GM19395 (cell line): Measurements from ENCODE around the gene OR4D10.
"Not testable (repeated sequence)": the region's sequence is repeated elsewhere in the genome, so short reads cannot be mapped to it uniquely, and the experiment has no call there.

Experiments used
- ATAC-seq: cut with Tn5 transposase; IDR thresholded peaks from one replicate; pipeline ENCODE4 v1.9.1; 2021; ENCODE audit warnings: mild to moderate bottlenecking, moderate library complexity; ENCODE audit not compliant: unreplicated experiment

The OR4D10 gene

DNA sequence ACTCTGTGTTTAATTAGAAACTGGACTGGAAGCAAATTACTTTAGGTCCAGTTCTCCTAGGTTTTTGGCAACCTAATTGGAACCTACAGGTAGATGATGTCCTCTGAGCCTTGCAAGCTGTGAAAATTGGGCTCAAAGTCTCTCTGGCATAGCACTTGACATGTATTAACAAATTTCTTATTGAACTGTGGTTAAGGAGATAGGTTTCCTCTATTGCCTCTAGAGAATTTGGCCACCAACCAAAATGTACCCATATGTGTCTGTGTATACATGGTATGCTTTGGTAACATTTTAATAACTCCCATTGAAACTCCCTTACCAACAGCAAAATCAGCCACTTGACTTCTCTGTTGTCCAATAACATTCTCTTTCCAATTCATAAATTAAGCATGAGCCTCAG is at the start of gene OR4D10:
Gene OR4D10 (plus strand): TSS at position 301 of the 400 bp plus-strand sequence. CDS start 4,115 bp downstream, outside the sequence.
- no peak for ATAC-seq

DNA sequence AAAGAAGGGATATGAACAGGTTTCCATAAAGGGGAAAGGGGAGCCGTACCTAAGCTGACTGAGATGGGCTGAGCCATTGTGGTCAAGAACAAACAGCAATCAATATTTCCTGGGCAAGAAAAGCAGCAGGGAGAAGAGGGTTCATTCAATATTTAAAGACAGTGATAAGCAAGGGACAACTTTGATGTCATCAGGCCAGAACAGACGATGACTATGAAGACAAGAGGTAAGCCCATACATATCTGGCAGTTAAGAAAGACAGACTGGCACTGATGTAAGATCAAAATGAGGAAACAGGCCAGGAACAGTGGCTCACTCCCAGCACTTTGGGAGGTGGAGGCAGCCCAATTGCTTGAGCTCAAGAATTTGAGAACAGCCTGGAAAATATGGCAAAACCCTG is 49.3 kb upstream of the OR4D10 start:
- no peak for ATAC-seq

DNA sequence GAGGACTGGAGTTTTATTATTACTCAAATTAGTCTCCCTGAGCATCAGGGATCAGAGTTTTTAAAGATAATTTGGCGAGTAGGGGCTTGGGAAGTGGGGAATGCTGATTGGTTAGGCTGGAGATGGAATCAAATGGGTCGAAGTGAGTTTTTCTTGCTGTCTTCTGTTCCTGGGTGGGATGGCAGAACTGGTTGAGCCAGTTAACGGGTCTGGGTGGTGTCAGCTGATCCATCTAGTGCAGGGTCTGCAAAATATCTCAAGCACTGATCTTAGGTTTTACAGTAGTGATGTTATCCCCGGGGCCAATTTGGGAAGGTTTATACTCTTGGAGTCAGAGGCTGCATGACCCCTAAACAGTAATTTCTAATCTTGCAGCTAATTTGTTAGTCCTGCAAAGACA is 48.0 kb upstream of the OR4D10 start:
- ATAC-seq = no peak

DNA sequence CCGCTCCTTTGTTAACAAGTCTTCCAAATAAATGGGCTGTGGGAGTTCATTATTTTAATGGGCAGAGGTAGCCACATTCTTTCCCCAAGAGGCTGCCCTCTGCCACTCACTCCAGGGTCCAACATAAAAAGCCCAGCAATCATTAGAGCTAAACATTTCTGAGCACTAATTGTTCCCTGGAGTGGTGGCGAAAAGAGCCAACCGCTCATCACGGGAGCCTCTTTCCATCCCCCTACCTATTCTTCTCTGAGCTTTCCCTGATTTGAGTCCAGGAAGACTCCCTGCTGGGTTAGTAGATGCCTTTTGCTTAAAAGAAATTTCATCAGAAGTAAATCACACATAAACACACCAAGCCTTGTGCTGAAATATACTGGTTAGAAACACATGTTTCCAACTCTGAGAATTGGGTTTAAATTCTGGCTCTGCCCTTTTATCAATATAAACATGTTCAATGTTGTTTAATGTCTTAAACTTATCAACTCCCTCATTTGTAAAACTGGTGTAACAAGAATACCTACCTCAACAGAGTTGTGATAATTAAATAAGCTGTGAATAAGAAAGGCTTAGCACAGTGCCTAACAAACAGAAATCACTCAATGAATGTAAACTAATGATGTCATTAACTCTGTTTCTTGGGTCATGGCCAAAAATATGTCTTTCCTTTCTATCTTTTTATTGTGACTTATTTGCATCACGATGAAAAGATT is 46.6 kb upstream of the OR4D10 start, which contains the start of gene OR5A2:
Gene OR5A2 (minus strand): TSS at position 53 of the 707 bp plus-strand sequence. CDS start 3,460 bp downstream, outside the sequence.
- no peak for ATAC-seq

DNA sequence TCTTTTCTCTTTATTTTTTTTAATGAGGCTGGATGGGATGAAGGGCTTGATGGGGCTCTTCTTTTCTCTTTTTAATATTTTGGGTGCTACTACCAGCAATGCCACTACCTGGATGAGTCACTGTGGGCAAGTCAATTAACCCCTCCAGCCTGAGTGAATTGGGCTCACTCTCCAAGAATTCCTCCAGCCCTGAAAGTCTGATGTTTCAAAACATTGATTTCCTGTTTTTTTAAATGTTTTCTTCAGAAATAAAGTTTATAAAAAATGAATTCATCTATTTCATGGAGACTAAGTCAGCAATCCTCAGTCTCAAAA is 46.1 kb upstream of the OR4D10 start:
- ATAC-seq = no peak

DNA sequence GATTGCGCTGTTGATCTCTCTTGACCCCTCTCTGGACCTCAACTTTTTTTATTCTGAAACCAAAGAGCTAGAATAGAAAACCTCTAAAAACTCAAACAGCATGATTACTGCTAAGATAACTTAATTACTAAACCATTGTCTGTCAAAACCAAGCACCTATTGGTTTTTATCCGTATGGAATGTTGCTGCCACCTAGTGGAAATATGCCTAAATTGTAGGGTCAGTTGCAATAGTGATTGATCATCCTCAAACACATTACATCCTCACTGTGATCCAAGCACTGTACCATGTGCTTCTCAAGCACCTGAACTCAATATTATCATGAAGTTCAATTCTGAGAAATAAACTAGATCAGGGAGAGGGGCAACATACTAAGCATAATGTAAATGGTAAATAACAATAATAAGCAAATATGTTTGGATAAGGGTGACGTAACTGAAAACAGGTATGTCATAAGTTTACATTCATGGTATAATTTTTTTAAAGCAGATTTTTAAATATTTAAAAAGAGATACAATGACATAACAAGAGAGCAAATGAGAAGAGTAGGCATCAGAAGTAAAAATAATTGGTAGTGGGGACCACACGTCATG is 43.1 kb upstream of the OR4D10 start:
- peak; percentile 93 for ATAC-seq

DNA sequence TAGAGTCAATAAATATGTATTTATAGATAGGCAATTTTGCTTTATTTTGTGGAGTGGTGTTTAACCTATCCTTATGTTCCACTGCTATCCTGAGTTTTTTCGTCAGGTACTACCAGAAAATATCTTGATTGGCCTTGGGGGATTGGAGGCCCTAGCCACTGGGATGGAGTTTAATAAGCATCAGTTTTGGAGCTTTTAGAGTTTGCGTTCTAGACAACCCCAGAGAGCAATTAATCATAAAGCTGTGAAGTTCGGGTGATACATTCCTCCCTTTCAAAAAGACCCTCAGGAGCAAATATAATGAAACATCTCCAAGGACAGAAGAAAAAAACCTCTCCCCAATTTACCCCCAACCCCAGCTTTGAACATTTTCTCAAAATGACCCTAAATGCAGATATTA is 36.9 kb upstream of the OR4D10 start, which contains the start of gene OR5A1:
Gene OR5A1 (plus strand): TSS at position 301 of the 400 bp plus-strand sequence. CDS start 6,700 bp downstream, outside the sequence.
- ATAC-seq = no peak

DNA sequence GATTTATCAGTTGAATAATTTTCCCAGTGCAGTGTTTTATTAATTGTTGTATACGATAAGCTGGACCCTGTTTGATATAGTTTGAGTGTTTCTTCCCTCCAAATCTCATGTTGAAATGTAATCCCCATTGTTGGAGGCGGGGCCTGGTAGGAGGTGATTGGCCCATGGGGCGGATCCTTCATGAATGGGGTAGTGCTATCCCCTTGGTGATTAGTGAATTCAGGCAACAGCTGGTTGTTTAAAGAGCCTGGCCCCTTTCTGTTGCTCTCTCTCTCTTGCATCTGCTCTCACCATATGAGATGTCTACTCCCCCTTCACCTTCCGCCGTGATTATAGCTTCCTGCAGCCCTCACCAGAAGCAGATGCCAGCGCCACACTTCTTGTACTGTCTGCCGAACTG is 35.3 kb upstream of the OR4D10 start:
- ATAC-seq = no peak

DNA sequence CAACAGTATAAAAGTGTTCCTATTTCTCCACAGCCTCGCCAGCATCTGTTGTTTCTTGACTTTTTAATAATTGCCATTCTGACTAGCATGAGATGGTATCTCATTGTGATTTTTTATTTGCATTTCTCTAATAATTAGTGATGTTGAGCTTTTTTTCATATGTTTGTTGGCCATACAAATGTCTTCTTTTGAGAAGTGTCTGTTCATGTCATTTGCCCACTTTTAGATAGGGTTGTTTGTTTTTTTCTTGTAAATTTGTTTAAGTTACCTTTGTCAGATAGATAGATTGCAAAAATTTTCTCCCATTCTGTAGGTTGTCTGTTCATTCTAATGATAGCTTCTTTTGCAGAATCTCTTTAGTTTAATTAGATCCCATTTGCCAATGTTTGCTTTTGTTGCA is 27.5 kb upstream of the OR4D10 start:
- ATAC-seq = not testable (repeated sequence)

DNA sequence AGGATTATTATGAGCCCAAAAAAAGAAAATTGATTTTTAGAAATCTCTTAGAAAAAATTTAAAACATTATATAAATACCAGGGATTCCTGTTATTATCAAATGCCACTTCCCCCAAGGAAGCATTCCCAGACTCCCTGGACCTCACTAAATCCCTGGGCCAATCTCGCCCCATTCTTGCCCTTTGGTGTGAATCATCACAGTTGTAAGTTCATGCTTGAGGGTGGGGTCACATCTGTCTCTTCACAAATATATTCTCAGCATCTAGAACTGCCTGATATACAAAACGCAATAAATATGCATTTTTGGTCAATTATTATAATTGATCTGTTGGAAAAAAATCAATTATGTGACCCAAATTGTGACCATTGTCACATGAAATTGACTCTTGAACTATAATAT is 24.6 kb upstream of the OR4D10 start:
- no peak for ATAC-seq

DNA sequence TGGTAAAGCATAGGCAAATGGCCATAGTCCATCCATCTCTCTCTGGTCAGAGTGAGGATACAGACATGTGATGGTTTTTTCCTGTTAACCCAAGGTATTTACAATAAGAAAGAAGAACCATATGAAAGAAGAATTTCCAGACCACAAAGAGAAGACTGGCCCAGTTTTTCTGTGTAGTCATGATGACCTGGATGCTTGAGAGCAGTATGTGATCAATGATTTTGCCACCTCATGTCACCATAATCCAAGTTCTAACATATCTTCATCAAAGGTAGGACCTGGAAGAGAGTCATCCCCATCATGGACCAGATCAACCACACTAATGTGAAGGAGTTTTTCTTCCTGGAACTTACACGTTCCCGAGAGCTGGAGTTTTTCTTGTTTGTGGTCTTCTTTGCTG is 16.5 kb upstream of the OR4D10 start, which contains the start of gene OR4D6:
Gene OR4D6 (plus strand): TSS at position 301 of the 400 bp plus-strand sequence. CDS start 0 bp downstream, at position 301.
- no peak for ATAC-seq

DNA sequence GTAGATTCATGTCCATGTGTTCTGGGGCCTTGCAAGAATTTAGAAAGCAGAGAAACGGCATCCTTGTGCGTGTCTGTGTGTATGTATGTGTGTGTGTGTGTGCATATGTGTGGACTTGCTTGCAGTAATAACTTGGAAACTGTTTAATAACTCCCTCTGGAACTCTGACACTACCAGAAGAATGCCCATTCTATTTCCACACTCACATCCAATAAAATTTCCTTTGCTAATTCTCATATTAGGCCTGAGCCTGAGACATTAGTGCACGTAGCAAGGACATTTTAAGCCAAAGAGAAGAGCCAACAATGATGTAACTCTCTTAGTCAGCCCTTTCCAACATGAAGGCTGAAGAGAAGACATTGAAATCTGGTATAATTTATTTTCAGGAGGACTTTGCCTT is 13.2 kb upstream of the OR4D10 start:
- ATAC-seq = no peak

DNA sequence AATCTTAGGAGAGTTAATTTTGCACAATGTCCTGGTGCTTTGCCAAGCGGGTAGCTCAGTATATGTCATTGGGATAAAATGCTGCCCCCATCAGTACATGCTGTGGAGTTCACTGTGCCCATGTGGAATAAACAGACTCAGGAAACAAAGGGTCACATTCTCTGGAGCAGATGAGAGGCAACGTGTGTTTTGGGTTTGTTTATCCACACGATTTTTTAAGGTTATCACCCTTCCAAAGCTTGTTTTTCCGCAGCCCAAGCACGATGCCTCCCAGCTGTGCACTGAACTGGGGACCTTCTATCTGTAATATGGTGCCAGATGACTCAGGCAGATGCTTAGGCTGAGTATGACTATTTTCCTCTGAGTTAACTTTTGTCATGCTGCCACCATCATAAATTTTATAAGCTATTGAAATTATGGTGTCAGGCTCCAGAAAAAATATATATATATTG is 9.9 kb upstream of the OR4D10 start:
- no peak for ATAC-seq

DNA sequence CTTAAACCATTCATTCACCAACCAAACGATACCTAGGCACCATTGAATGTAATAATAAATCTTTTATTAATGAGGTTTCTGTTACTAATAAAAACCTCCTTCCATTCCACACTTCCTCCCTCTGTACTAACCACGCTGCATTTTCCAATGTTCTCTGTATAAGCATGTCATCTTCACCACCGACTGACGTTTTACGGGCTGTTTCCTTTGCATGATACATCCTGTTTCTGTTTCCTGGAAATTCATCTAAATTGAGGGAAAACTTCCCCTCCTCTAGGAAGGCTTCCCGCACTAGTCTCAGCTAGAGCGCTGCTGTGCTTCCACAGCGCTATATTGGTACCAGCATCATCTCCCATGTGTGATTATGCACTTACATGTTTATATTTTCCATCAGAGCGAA is 2.1 kb downstream of the OR4D10 start:
- ATAC-seq = no peak

DNA sequence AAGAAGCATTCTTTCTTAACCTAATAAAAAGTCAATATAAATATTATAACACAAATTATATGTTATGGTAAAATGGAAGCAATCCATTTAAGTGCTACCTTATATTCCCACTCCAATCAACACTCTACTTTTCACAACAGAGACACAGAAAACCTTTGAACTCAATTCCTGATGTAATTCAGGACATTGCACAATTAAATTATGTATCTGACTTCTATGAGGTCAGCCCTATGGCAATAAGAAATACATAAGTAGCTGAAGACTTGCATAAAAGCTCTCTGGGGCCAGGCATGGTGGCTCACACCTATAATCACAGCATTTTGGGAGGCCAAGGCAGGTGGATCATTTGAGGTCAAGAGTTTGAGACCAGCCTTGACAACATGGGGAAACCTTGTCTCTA is 6.8 kb downstream of the OR4D10 start:
- ATAC-seq = no peak

DNA sequence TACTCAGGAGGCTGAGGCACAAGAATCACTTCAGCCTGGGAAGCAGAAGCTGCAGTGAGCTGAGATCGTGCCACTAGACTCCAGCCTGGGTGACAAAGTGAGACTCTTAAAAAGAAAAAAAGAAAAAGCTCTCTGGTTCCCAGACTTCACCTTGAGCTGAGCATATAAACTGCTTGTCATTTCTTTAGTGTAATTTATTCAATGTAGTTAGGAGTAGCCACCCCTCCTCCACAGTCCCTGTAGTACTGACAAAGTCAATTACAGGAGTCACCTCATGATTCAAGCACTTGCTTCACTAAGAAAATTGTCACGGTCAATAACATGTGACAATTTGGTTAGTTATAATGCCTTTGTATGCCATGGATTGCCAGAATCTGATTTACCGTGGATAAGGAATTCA is 7.2 kb downstream of the OR4D10 start:
- ATAC-seq = no peak

DNA sequence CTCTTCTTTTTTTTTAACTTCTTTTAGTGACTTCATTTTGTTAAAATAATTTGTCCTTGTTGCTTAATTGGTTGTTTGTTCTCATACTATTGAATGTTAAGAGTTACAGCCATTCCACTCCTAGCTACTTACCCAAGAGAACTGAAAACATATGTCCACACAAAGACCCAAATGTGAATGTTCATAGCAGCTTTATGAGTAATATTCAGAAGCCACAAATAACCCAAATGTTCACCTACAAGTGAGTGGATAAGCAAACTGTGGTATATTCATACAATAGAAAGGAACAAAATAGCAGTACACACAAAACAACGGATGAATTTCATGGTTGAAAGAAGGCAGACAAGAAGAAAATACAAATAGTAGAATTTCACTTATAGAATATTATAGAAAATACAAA is 28.8 kb downstream of the OR4D10 start:
- ATAC-seq = no peak

DNA sequence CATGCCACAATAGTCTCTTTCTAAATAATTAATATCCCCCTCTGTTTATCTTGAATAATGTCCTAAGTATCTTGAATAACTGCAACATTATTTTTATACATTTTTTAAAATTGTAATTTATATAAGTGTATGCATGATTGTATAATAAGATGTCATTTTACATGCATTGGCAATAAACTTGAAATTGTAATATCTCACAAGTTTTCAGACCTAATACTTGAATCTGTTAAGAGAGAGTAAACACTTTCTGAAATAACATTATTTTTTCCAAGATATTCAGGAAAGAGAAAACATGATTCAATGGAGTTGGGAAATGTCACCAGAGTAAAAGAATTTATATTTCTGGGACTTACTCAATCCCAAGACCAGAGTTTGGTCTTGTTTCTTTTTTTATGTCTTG is 30.2 kb downstream of the OR4D10 start, which contains the start of gene OR4D11:
Gene OR4D11 (plus strand): TSS at position 301 of the 400 bp plus-strand sequence. CDS start 0 bp downstream, at position 301.
- ATAC-seq = no peak

DNA sequence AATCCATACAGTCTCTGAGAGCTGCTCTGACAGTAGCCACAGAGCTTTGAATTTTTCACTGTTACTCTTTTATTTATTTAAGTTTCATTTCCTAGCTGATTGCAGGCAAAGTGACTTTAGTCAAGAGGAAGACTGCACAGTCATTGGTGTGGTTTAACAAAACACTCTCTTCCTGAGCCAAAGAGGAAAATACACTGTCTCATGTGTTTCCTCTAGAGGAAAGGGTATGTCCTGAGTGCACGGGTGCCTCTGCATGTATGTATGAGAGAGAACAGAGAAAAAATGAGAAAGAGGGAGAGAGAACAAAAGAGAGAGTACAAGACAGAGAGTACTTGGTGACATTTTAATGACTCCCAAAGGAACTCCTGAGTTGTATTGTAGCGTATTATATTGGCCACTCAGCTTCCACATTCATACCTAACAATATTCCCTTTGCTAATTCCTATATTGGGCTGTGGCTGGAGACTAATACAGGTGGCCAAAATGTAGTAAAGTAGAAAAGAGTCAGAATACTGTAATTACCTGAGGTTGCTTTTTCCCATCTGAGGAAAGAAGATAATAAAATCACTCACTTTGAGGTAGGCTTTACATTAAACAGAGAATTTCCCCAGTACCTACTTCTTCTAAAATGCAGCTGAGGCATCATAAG is 38.0 kb downstream of the OR4D10 start, which contains the start of gene OR4D9:
Gene OR4D9 (plus strand): TSS at position 599 of the 649 bp plus-strand sequence. CDS start 3,374 bp downstream, outside the sequence.
- no peak for ATAC-seq

DNA sequence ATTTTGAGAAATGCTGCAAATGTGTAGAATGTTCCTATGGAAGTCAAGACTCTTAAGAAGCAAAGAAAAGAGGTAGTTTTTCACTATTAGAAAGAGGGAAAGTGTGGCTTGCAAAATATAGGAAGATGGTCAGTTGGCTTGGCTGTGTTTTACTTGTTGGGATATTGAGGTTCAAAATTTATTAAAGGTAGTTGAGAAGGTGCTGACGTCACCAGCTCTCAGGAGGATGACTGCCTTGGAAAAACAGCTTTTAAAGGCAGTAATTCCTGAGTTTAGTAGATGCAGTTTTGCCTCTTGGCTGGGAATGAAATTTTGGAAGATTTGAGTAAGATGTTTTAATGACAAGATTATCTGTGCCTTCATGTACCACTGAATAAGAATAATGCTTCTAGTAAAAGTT is 38.6 kb downstream of the OR4D10 start:
- ATAC-seq = no peak

DNA sequence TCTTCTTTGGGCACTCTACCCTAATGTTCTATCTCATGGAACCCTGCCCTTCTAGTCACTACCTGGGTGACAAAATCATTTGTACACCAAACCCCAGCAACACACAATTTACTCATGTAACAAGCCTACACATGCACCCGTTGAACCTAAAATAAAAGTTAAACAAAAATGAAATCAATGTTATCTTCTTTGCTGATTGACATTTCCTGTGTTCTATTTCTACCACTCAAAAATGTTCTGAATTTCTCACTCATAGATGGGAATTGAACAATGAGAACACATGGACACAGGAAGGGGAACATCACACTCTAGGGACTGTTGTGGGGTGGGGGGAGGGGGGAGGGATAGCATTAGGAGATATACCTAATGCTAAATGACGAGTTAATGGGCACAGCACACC is 47.0 kb downstream of the OR4D10 start:
- not testable (repeated sequence) for ATAC-seq

DNA sequence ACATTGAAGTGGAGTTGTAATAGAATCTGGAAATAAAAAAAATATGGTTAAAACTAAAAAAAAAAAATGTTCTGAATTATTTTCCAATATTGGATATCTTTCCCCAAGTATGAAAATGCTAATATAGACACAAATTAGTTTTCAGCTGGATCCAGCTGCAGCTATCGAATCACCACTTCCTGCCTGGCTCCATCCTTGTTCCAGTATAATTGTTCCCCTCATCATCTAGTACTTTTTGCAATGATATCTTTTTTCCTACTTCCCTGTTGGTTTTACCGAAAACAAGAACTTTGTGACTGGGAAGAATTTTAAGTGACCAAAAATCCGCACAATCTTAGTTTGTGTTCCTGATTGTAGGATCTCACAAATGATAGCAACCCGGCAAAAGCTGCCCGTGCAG is 47.6 kb downstream of the OR4D10 start:
- ATAC-seq = no peak
